ENCODE measurements around the gene DLST. TPM values are rescaled to one million over a fixed set of nuclear protein-coding genes. Genes with fewer than 3 reads are reported as not detected.
A peak's percentile ranks its signal among the peaks of the same experiment; 100 is the strongest.

The DLST gene
- total RNA-seq, 2 experiments from 2014 or later, result 106 to 119 TPM

GRCh38 chr14:74942608-74943007, 60.9 kb downstream of the DLST start:
- Mint-ChIP-seq H3K27me3 (no peaks in the 10 kb centered on the region), H3K36me3 (no peaks in the 10 kb centered on the region), H3K4me3 (no peak overlapping the region), H3K9me3 (ENCODE audit: low read depth) (no peaks in the 10 kb centered on the region), H3K4me1 (peaks cover 32% of the 10 kb centered on the region), H3K27ac (peak overlapping the region; percentile 63)
- ATAC-seq, result no peak
- no peak for DNase-seq
- CTCF ChIA-PET, result interaction anchor here (0.9 to 8.5 kb wide), 9 partner anchors 11 to 146 kb away, joined by 3 to 60 read pairs (median 4); partner anchors contain the start of gene ACYP1

DNA sequence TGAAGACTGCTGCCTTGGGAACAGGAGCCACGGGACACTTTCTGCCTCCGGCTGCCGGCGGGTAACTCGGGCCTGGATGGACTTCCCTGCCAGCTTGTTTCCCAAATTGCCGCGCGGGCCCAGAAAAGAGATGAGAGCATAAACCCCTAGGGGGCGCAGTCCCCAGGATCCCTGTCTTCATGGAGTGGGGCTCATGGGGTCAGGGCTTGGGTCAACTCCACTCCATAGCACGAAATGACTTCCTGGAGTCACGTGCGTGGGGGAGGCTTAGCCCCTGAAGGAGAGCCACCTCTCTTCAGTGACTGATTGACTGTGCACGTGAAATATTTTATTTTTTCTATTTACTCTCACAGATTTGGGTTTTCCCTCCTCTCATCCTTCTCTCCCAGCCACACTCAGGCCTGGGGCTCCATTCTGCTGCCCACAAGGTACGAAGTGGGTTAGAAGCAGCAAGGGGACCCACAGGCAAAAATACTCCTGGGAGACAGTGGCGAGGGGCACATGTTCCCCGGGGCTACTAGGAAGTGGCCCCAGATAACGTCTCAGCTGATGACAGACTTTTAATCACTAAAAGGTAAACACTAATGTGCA, 63.6 kb downstream of the DLST start:
- Mint-ChIP-seq H3K27me3 (no peaks in the 10 kb centered on the region), H3K9me3 (ENCODE audit: low read depth) (no peaks in the 10 kb centered on the region), H3K27ac (no peak overlapping the region), H3K36me3 (no peaks in the 10 kb centered on the region), H3K4me3 (no peak overlapping the region), H3K4me1 (peaks cover 25% of the 10 kb centered on the region)
- ATAC-seq (no peak), DNase-seq (peak; percentile 48)
- CTCF ChIA-PET, result interaction anchor here (0.6 to 8.5 kb wide), 43 partner anchors 8 to 357 kb away, joined by 3 to 86 read pairs (median 4); partner anchors contain the start of genes ACYP1 and PGF

DNA sequence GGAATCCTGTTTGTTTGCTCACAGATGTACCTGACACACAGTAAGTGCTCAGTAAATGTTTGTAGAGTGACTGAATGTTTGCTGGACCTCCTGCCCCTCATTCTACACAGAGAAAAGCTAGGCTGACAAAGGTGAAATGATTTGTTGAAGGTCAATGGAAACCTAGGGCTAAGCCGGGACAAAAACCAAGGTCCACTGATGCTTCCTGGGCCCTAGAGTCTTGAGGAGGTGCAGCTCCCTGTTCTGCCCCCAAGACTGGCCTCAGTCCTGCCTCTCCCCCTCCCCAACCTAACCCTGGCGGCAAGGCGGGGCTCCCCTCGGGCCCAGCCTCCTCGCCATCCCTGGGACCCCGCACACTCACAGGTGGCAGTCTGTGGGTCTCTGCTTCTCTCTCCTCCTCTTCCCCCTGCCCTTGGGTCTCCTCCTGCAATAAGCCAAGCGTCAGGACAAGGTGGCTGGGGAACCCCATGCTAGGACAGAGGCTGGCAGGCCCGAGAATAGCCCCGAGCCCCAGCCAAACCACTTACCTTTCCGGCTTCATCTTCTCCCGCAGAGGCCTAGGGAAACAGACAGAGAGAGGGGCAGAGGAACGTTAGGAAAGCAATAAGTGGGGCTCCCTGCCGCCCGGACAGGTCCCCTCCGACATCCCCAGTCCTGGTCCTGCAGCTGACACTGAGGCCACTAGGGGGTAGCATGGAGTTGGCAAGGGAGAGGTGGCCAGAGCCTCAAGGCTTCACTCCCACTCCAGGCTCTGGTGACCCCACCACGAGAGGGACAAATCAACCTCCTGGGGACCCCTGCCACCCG, 64.3 kb downstream of the DLST start:
- peak overlapping the region; percentile 18 for H3K4me3 Mint-ChIP-seq
- H3K9me3 Mint-ChIP-seq (ENCODE audit: low read depth), result no peaks in the 10 kb centered on the region
- H3K4me1 Mint-ChIP-seq, result peaks cover 22% of the 10 kb centered on the region
- no peaks in the 10 kb centered on the region for H3K27me3 Mint-ChIP-seq
- peak; percentile 78 for ATAC-seq
- DNase-seq, result peak; percentile 87
- no peak overlapping the region for H3K27ac Mint-ChIP-seq
- CTCF ChIA-PET, result interaction anchor here (0.6 to 8.5 kb wide), 46 partner anchors 8 to 358 kb away, joined by 3 to 86 read pairs (median 4); partner anchors contain the start of genes ACYP1, PGF and ZC2HC1C
- no peaks in the 10 kb centered on the region for H3K36me3 Mint-ChIP-seq

GRCh38 chr14:74946659-74947281, 65.1 kb downstream of the DLST start:
- ATAC-seq, result no peak

GRCh38 chr14:74947353-74948227, 65.9 kb downstream of the DLST start:
- H3K36me3 Mint-ChIP-seq, result no peaks in the 10 kb centered on the region
- H3K4me1 Mint-ChIP-seq, result peaks cover 9% of the 10 kb centered on the region
- CTCF ChIA-PET, result interaction anchor here (0.6 to 8.5 kb wide), 20 partner anchors 8 to 356 kb away, joined by 3 to 86 read pairs (median 6); partner anchors contain the start of genes ACYP1, PGF and ZC2HC1C
- DNase-seq, result no peak
- no peak overlapping the region for H3K4me3 Mint-ChIP-seq
- no peak overlapping the region for H3K27ac Mint-ChIP-seq
- no peaks in the 10 kb centered on the region for H3K9me3 Mint-ChIP-seq (ENCODE audit: low read depth)
- no peak for ATAC-seq
- H3K27me3 Mint-ChIP-seq, result no peaks in the 10 kb centered on the region

More at GRCh38 chr14:74946659-74947281, 65.1 kb downstream of the DLST start:
- Mint-ChIP-seq H3K36me3 (no peaks in the 10 kb centered on the region), H3K27ac (no peak overlapping the region), H3K4me1 (peaks cover 14% of the 10 kb centered on the region), H3K27me3 (no peaks in the 10 kb centered on the region), H3K9me3 (ENCODE audit: low read depth) (no peaks in the 10 kb centered on the region), H3K4me3 (no peak overlapping the region)
- no peak for DNase-seq
- CTCF ChIA-PET, result interaction anchor here (0.6 to 8.5 kb wide), 29 partner anchors 8 to 357 kb away, joined by 3 to 86 read pairs (median 5); partner anchors contain the start of genes ACYP1, PGF and ZC2HC1C

GRCh38 chr14:74948228-74949175, 66.8 kb downstream of the DLST start:
- ATAC-seq, result no peak
- Mint-ChIP-seq H3K4me3 (no peak overlapping the region), H3K27ac (no peak overlapping the region), H3K27me3 (no peaks in the 10 kb centered on the region), H3K4me1 (peaks cover 5% of the 10 kb centered on the region), H3K36me3 (no peaks in the 10 kb centered on the region), H3K9me3 (ENCODE audit: low read depth) (no peaks in the 10 kb centered on the region)
- no peak for DNase-seq
- CTCF ChIA-PET, result interaction anchor here (1.0 to 8.5 kb wide), 10 partner anchors 8 to 356 kb away, joined by 3 to 86 read pairs (median 4); partner anchors contain the start of gene ACYP1

GRCh38 chr14:74949191-74949601, 67.5 kb downstream of the DLST start:
- Mint-ChIP-seq H3K27ac (no peak overlapping the region), H3K27me3 (no peaks in the 10 kb centered on the region), H3K4me3 (no peak overlapping the region), H3K9me3 (ENCODE audit: low read depth) (no peaks in the 10 kb centered on the region), H3K4me1 (peaks cover 5% of the 10 kb centered on the region), H3K36me3 (no peaks in the 10 kb centered on the region)
- CTCF ChIA-PET, result interaction anchor here (1.0 to 6.6 kb wide), 3 partner anchors 71 to 355 kb away, joined by 4 to 86 read pairs (median 4); no protein-coding TSS in a partner anchor
- DNase-seq (no peak), ATAC-seq (no peak)

GRCh38 chr14:74949859-74950573, 68.3 kb downstream of the DLST start:
- Mint-ChIP-seq H3K27ac (no peak overlapping the region), H3K9me3 (ENCODE audit: low read depth) (no peaks in the 10 kb centered on the region), H3K4me1 (peaks cover 5% of the 10 kb centered on the region), H3K27me3 (no peaks in the 10 kb centered on the region), H3K4me3 (no peak overlapping the region), H3K36me3 (no peaks in the 10 kb centered on the region)
- CTCF ChIA-PET, result interaction anchor here (1.5 to 6.6 kb wide), 2 partner anchors 138 to 355 kb away, joined by 4 to 86 read pairs; no protein-coding TSS in a partner anchor
- DNase-seq (no peak), ATAC-seq (no peak)

GRCh38 chr14:74950795-74951442, 69.2 kb downstream of the DLST start:
- DNase-seq (no peak), ATAC-seq (no peak)
- Mint-ChIP-seq H3K4me3 (no peak overlapping the region), H3K27me3 (no peaks in the 10 kb centered on the region), H3K36me3 (no peaks in the 10 kb centered on the region), H3K4me1 (peaks cover 5% of the 10 kb centered on the region), H3K27ac (no peak overlapping the region), H3K9me3 (ENCODE audit: low read depth) (no peaks in the 10 kb centered on the region)
- CTCF ChIA-PET, result interaction anchor here (1.6 kb wide), 1 partner anchor 138 kb away, joined by 5 read pairs; no protein-coding TSS in a partner anchor

DNA sequence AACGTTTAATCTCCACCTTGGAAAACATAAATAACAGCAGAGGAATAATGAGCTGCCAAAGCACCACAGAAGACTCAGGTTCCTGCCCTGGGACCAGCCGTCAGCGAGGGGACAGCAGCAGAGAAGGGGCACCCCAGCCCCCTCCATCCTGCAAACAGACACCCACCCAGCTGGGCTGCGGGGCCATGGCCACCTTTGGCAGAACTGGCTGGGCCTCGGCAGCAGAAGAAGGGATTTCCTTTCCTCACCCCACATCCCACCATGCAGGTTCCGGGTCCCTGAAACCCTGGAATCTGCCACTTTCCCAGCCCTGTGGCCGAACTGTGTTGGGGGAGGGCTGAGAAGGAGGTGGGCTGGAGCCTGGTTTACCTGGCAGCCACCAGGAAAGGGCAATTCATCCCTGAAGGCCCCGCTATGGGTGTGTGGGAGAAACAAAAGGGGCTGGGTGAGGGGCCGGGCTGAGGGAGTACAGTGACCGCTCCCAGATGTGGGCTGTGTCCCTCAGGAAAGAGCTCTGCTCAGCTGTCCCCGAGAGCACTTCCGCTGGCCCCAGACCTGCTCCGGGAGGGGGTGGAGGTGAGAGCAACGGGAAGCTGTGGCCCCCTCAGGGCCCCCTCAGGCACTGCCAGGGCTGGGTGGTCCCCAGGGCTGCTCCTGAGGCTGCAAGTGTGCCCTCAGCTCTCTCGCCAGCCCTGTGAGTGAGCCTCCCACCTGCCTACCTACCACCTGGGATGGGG, 69.9 kb downstream of the DLST start:
- Mint-ChIP-seq H3K4me1 (peaks cover 1% of the 10 kb centered on the region), H3K27me3 (peaks cover 5% of the 10 kb centered on the region)
- CTCF ChIA-PET, result interaction anchor here (1.1 to 1.6 kb wide), 2 partner anchors 10 to 137 kb away, joined by 3 to 5 read pairs; no protein-coding TSS in a partner anchor

More for the DNA sequence above, 69.9 kb downstream of the DLST start:
- Mint-ChIP-seq H3K4me3 (no peak overlapping the region), H3K27ac (no peak overlapping the region), H3K36me3 (no peaks in the 10 kb centered on the region), H3K9me3 (ENCODE audit: low read depth) (no peaks in the 10 kb centered on the region)
- DNase-seq, result no peak
- no peak for ATAC-seq
